Stimulated activated CD4-positive, alpha-beta T cell treated with anti-CD3 and anti-CD28 coated beads, Interleukin-4, amount 100 ng/mL, for 1 hour (primary cell): ENCODE results near the gene GORAB.

ENCODE experiments used
- DNase-seq: peaks from one replicate; pipeline ENCODE4 v3.0.0-alpha.2; 2020

GORAB gene, protein sequence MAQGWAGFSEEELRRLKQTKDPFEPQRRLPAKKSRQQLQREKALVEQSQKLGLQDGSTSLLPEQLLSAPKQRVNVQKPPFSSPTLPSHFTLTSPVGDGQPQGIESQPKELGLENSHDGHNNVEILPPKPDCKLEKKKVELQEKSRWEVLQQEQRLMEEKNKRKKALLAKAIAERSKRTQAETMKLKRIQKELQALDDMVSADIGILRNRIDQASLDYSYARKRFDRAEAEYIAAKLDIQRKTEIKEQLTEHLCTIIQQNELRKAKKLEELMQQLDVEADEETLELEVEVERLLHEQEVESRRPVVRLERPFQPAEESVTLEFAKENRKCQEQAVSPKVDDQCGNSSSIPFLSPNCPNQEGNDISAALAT

GRCh38 chr1:170531758-170532657 lies at the start of gene GORAB:
TSS of gene GORAB (plus strand) at chr1:170532166. CDS start at chr1:170532224, 58 bp downstream.
- peak; percentile 83 for DNase-seq

GRCh38 chr1:170483051-170483450 lies 48.9 kb upstream of the GORAB start:
- no peak for DNase-seq

GRCh38 chr1:170487503-170487902 lies 44.5 kb upstream of the GORAB start:
- DNase-seq, result no peak

- DNase-seq, result no peak
Observed at GRCh38 chr1:170491291-170491690, 40.7 kb upstream of the GORAB start.

GRCh38 chr1:170494369-170494768 lies 37.6 kb upstream of the GORAB start:
- no peak for DNase-seq

- no peak for DNase-seq
Observed at GRCh38 chr1:170495006-170495405, 37.0 kb upstream of the GORAB start.

DNA sequence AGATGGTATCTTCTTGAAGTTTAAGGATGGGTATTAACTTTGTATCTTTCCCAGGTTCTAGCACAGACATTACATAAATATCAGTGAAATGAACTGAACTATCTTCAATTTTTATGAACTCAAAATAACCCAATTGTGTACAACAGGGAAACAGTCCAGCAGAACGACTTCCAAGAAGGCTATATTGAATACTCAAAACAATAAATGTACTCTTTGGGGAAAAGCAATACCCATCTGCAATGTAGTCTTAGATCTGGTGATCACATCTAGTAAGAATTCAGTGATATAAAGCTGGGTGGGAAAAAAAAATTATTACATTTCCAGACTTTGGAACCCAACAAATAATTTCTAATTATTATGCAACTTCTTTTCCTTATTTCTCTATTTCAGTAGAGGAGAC lies 33.1 kb upstream of the GORAB start:
- DNase-seq, result no peak

- DNase-seq, result no peak
Observed at GRCh38 chr1:170503665-170504064, 28.3 kb upstream of the GORAB start.

DNA sequence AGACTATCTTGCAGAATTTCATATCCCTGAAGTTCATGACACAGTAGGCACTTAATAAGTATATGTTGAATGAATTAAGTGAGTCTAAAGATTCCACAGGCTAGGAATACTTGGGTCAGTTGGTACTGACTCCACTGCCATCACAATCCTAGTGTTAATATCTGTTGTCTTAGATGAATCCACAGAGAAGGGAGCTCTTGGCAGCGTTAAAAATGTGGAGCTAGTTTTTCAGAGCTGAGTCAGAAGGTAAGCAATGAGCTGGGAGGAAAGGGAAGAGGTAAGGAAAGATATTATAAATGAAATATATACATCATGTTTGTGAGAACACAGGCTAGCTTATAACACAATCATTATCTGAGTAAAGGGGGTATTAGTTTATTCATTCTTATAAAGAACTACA lies 21.8 kb upstream of the GORAB start:
- DNase-seq, result no peak

GRCh38 chr1:170511038-170511437 lies 20.9 kb upstream of the GORAB start:
- DNase-seq, result no peak

DNA sequence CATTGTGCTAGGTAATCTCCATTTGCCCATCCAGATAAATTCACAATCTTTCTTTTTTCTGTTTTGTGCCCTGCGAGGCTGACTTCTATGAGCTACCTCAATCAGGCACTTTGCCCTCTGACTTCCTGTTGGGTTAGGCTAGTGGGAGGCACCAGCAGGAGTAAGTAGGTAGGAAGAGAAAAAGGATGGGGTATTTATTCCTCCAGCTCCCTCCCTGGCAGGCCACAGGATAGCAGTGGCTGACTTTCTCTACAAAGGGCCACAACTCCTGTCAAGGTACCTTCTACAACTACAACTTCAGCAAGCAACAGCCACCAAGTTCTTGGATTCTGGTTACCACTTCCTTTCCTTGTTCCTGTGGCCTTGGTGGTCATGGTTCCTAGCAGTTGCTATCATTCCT lies 18.8 kb upstream of the GORAB start:
- DNase-seq, result no peak

- no peak for DNase-seq
Observed at GRCh38 chr1:170518185-170518834, 13.7 kb upstream of the GORAB start.

- no peak for DNase-seq
Observed at GRCh38 chr1:170518965-170519364, 13.0 kb upstream of the GORAB start.

- DNase-seq, result no peak
Observed at GRCh38 chr1:170520601-170521000, 11.4 kb upstream of the GORAB start.

- DNase-seq, result no peak
Observed at GRCh38 chr1:170521818-170522217, 10.1 kb upstream of the GORAB start.

DNA sequence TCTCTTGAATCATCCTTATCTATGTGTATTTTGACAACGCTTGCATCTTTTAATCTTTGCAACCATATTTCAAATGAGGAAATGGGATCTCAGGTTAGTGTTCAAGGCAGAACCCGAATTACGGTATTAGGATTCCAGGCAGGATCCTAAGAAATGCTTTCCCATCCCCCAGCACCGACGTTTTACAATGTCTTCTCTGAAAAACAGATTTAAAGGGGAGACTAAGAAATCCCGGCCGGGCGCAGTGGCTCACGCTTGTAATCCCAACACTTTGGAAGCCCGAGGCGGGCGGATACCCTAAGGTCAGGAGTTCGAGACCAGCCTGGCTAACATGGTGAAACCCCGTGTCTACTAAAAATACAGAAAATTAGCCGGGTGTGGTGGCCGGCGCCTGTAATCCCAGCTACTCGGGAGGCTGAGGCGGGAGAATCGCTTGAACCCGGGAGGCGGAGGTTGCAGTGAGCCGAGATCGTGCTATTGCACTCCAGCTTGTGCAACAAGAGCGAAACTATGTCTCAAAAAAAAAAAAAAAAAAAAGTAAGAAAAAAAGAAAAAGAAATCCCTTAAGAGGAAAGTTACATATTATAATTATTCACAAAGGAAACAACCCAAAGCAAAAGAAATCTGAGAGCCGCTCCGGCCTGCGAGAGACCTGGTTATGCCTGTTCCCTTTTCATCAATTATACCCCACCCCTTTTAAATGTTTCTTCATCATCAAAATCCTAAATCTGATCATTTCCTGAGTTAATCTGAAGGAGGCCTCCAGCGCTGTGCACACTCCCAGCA lies 801 bp upstream of the GORAB start:
- peak; percentile 7 for DNase-seq

DNA sequence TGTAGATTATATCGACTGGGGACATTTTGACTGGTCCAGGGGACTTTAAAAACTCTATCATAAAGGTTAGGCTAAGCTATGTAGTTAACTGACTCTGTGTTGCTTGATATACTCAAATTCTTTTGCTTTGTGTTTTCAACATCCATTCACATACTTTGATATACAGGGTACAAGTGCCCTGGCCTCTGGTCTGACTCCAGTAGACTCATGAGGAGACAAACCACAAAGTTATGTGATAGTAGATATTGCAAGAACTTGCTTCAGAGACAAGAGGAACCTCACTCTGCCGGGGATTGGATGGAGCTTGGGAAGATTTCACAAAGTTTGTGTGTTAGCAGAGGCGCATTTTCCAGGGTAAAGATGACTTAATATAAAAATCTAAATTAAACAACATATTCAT lies 1.3 kb downstream of the GORAB start:
- no peak for DNase-seq

DNA sequence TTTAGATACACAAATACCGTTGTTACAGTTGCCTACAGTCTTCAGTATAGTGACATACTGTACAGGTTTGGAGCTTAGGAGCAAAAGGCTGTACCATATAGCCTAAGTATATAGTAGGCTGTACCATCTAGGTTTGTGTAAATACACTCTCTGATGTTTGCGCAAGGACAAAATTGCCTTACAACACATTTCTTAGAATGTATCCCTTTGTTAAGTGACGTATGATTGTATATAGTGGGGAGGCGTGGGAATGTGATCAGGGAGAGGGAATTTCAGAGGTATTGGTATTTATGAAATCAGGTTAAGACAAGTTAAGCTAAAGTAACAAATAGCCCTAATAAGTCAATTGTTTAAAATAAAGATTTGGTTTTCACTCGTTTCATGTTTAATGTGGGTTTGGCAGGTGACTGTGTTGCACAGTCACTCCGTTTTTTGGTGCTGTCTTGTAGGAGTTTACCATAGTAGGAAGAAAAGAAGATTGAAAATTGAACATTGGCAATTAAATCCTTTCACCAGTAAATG lies 2.7 kb downstream of the GORAB start:
- DNase-seq, result no peak

DNA sequence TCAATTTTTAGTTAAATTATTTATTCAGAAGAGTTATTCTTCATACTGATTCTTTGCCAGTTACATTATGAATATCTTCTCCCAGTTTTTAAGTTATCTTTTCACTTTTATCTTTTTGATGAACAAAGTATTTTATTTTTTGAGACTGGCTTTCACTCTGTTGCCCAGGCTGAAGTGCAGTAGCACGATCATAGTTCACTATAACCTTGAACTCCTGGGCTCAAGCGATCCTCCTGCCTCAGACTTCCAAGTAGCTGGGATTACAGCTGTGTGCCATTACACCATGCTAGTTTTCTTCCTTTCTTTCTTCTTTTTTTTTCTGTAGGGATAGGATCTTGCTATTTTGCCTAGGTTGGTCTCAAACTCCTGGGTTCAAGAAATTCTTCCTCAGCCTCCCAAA lies 3.5 kb downstream of the GORAB start:
- DNase-seq, result no peak

- DNase-seq, result no peak
Observed at GRCh38 chr1:170536924-170537551, 5.1 kb downstream of the GORAB start.

GRCh38 chr1:170537798-170538503 lies 6.0 kb downstream of the GORAB start:
- DNase-seq, result no peak
